CD4-positive, alpha-beta T cell treated with Interleukin-17A for 1 hour (primary cell): ENCODE measurements around the gene LHB.
"Not testable (repeated sequence)": the region's sequence is repeated elsewhere in the genome, so short reads cannot be mapped to it uniquely, and the experiment has no call there.

Experiments used
- DNase-seq: peaks from one replicate; pipeline ENCODE4 v3.0.0-alpha.2; 2020

Gene LHB

GRCh38 chr19:49036815-49037214, 19.9 kb upstream of the LHB start, which contains the start of gene CGB1:
CGB1 (minus strand) TSS chr19:49036895; CDS start chr19:49036711, 184 bp downstream.
- peak; percentile 32 for DNase-seq

GRCh38 chr19:49031642-49032301, 14.9 kb upstream of the LHB start, which contains the start of gene CGB2:
CGB2 (plus strand) TSS chr19:49031890; CDS start chr19:49032096, 206 bp downstream.
- peak; percentile 62 for DNase-seq

GRCh38 chr19:49030323-49030722, 13.4 kb upstream of the LHB start:
- DNase-seq, result not testable (repeated sequence)

GRCh38 chr19:49029749-49030148, 12.9 kb upstream of the LHB start:
- DNase-seq, result not testable (repeated sequence)

GRCh38 chr19:49028686-49029085, 11.8 kb upstream of the LHB start:
- not testable (repeated sequence) for DNase-seq

GRCh38 chr19:49025599-49025998, 8.7 kb upstream of the LHB start:
- DNase-seq, result not testable (repeated sequence)

- DNase-seq, result not testable (repeated sequence)
Observed at GRCh38 chr19:49025088-49025487, 8.2 kb upstream of the LHB start.

GRCh38 chr19:49024233-49024632, 7.3 kb upstream of the LHB start, which contains the start of gene CGB3:
CGB3 (minus strand) TSS chr19:49024333; CDS start chr19:49023971, 362 bp downstream.
- not testable (repeated sequence) for DNase-seq

GRCh38 chr19:49022116-49022515, 5.2 kb upstream of the LHB start:
- no peak for DNase-seq

- no peak for DNase-seq
Observed at GRCh38 chr19:49020931-49021895, 4.3 kb upstream of the LHB start.

- no peak for DNase-seq
Observed at GRCh38 chr19:49020342-49020741, 3.5 kb upstream of the LHB start.

GRCh38 chr19:49019242-49019932, 2.5 kb upstream of the LHB start:
- peak; percentile 72 for DNase-seq

GRCh38 chr19:49018388-49019241, 1.7 kb upstream of the LHB start:
- DNase-seq, result peak; percentile 36

GRCh38 chr19:49017666-49018351, 918 bp upstream of the LHB start:
- DNase-seq, result peak; percentile 71

- no peak for DNase-seq
Observed at GRCh38 chr19:49016067-49016839, 638 bp downstream of the LHB start.

- DNase-seq, result no peak
Observed at GRCh38 chr19:49014870-49015255, 2.0 kb downstream of the LHB start.

GRCh38 chr19:49014123-49014869, 2.6 kb downstream of the LHB start:
- DNase-seq, result no peak

GRCh38 chr19:49011194-49011593, 5.7 kb downstream of the LHB start:
- DNase-seq, result no peak

- no peak for DNase-seq
Observed at GRCh38 chr19:49010453-49010852, 6.4 kb downstream of the LHB start.

GRCh38 chr19:49009828-49010227, 7.1 kb downstream of the LHB start:
- no peak for DNase-seq
